NT2/D1 (cell line): ENCODE measurements around the gene CSF1R.

Source experiments
- DNase-seq: peaks from one replicate; pipeline ENCODE4 v3.0.0-alpha.2; 2011; ENCODE audit warnings: low read depth, low spot score
- H3K27me3 ChIP-seq: 2 replicates; pipeline ENCODE4 v1.6.0; 2011; ENCODE audit warnings: mild to moderate bottlenecking; ENCODE audit not compliant: insufficient read length, insufficient read depth
- H3K36me3 ChIP-seq: 2 replicates; pipeline ENCODE4 v1.6.1; 2011; ENCODE audit warnings: mild to moderate bottlenecking, low read length, mixed read lengths; ENCODE audit not compliant: insufficient read depth, insufficient read length
- H3K4me1 ChIP-seq: 2 replicates; pipeline ENCODE4 v1.5.1; 2011; ENCODE audit not compliant: insufficient read depth, insufficient read length
- H3K4me3 ChIP-seq: 2 replicates; pipeline ENCODE4 v1.5.1; 2011; ENCODE audit warnings: low read depth; ENCODE audit not compliant: insufficient read length
- H3K9ac ChIP-seq: 2 replicates; pipeline ENCODE4 v1.6.0; 2011; ENCODE audit warnings: low read depth; ENCODE audit not compliant: insufficient read length
- H3K9me3 ChIP-seq: 2 replicates; pipeline ENCODE4 v1.5.1; 2011; ENCODE audit warnings: mild to moderate bottlenecking, low read length; ENCODE audit not compliant: insufficient read depth
- SUZ12 ChIP-seq: IDR thresholded peaks from 2 replicates; pipeline ENCODE4 v1.6.1; 2011; ENCODE audit not compliant: insufficient read length, insufficient read depth; ENCODE audit errors: extremely low read depth
- YY1 ChIP-seq: IDR thresholded peaks from 2 replicates; pipeline ENCODE4 v1.6.1; 2011; ENCODE audit not compliant: insufficient read length, insufficient read depth
- ZNF274 ChIP-seq: IDR thresholded peaks from 2 replicates; pipeline ENCODE4 v1.6.1; 2011; ENCODE audit warnings: mild to moderate bottlenecking, low read depth, low read length

Gene CSF1R

GRCh38 chr5:150113047-150113744 lies 26.8 kb upstream of the CSF1R start:
- Histone ChIP-seq H3K9me3 (no peaks in the 10 kb centered on the region), H3K9ac (peak overlapping the region; percentile 53), H3K4me3 (no peak overlapping the region), H3K4me1 (peaks cover 9% of the 10 kb centered on the region), H3K36me3 (peaks cover 39% of the 10 kb centered on the region), H3K27me3 (no peaks in the 10 kb centered on the region)
- DNase-seq, result no peak
- no peak for TF ChIP-seq YY1
- no peak for TF ChIP-seq ZNF274
- TF ChIP-seq SUZ12, result no peak

- H3K36me3 ChIP-seq, result peaks cover 33% of the 10 kb centered on the region
- TF ChIP-seq ZNF274 (no peak), YY1 (no peak), SUZ12 (no peak)
- H3K4me3 ChIP-seq, result no peak overlapping the region
- H3K27me3 ChIP-seq, result no peaks in the 10 kb centered on the region
- peak; percentile 23 for DNase-seq
- no peaks in the 10 kb centered on the region for H3K9me3 ChIP-seq
- H3K9ac ChIP-seq, result peak overlapping the region; percentile 53
- H3K4me1 ChIP-seq, result peaks cover 6% of the 10 kb centered on the region
Measured at GRCh38 chr5:150112201-150113046, 26.1 kb upstream of the CSF1R start.

GRCh38 chr5:150111122-150111521 lies 24.8 kb upstream of the CSF1R start:
- Histone ChIP-seq H3K36me3 (peaks cover 27% of the 10 kb centered on the region), H3K9me3 (no peaks in the 10 kb centered on the region), H3K4me1 (peaks cover 6% of the 10 kb centered on the region), H3K4me3 (no peak overlapping the region), H3K9ac (no peak overlapping the region), H3K27me3 (no peaks in the 10 kb centered on the region)
- TF ChIP-seq ZNF274 (no peak), SUZ12 (no peak), YY1 (no peak)
- no peak for DNase-seq

- no peaks in the 10 kb centered on the region for H3K9me3 ChIP-seq
- no peaks in the 10 kb centered on the region for H3K27me3 ChIP-seq
- peaks cover 9% of the 10 kb centered on the region for H3K4me1 ChIP-seq
- no peak overlapping the region for H3K9ac ChIP-seq
- no peak for TF ChIP-seq SUZ12
- TF ChIP-seq YY1, result no peak
- TF ChIP-seq ZNF274, result no peak
- DNase-seq, result no peak
- peaks cover 15% of the 10 kb centered on the region for H3K36me3 ChIP-seq
- H3K4me3 ChIP-seq, result no peak overlapping the region
Measured at GRCh38 chr5:150109921-150110320, 23.6 kb upstream of the CSF1R start.

- DNase-seq, result no peak
- no peak overlapping the region for H3K4me3 ChIP-seq
- peaks cover 9% of the 10 kb centered on the region for H3K4me1 ChIP-seq
- peaks cover 5% of the 10 kb centered on the region for H3K36me3 ChIP-seq
- TF ChIP-seq ZNF274 (no peak), YY1 (no peak), SUZ12 (no peak)
- H3K9ac ChIP-seq, result no peak overlapping the region
- H3K9me3 ChIP-seq, result no peaks in the 10 kb centered on the region
- H3K27me3 ChIP-seq, result no peaks in the 10 kb centered on the region
Measured at GRCh38 chr5:150108711-150109514, 22.6 kb upstream of the CSF1R start.

- Histone ChIP-seq H3K4me3 (no peak overlapping the region), H3K9me3 (no peaks in the 10 kb centered on the region), H3K27me3 (no peaks in the 10 kb centered on the region), H3K36me3 (no peaks in the 10 kb centered on the region), H3K9ac (no peak overlapping the region), H3K4me1 (peaks cover 6% of the 10 kb centered on the region)
- TF ChIP-seq YY1 (no peak), SUZ12 (no peak), ZNF274 (no peak)
- DNase-seq, result no peak
Measured at GRCh38 chr5:150107909-150108447, 21.6 kb upstream of the CSF1R start.

- DNase-seq, result no peak
- Histone ChIP-seq H3K4me1 (peaks cover 3% of the 10 kb centered on the region), H3K9ac (no peak overlapping the region), H3K36me3 (no peaks in the 10 kb centered on the region), H3K27me3 (no peaks in the 10 kb centered on the region), H3K9me3 (no peaks in the 10 kb centered on the region), H3K4me3 (no peak overlapping the region)
- TF ChIP-seq ZNF274, result no peak
- TF ChIP-seq YY1, result no peak
Measured at GRCh38 chr5:150106674-150107426, 20.5 kb upstream of the CSF1R start.
